IMR-90 (cell line): ENCODE measurements around the gene NECAB2. TPM values are rescaled to one million over a fixed set of nuclear protein-coding genes. Genes with fewer than 3 reads are reported as not detected.

Experiments
- ATAC-seq: fragments of 200-7000 bp; cut with Tn5 transposase; 2 replicates; pipeline ENCODE4 v1.9.1; 2020; ENCODE audit warnings: low read depth, mild to moderate bottlenecking, moderate library complexity
- BruUV-seq: library from RNA; stranded (reverse); fragments of 400-500 nt; replicated peaks from 2 replicates; lab custom pipeline; 2021; lab: Mats Ljungman, UMichigan
- CTCF ChIA-PET: fragments of 300-600 bp; formaldehyde crosslinking; extraction: SDS; loops from one replicate; lab custom pipeline; 2021; ENCODE audit warnings: antibody characterized with exemption; lab: Yijun Ruan, JAX
- POLR2A ChIA-PET: fragments of 300-600 bp; sonication (Branson Sonifier 250); formaldehyde crosslinking; loops from one replicate; lab custom pipeline; 2022; ENCODE audit warnings: antibody characterized with exemption; ENCODE audit not compliant: unreplicated experiment; lab: Charles Lee
- DNase-seq: peaks from one replicate; pipeline ENCODE4 v3.0.0; 2013
- H2AFZ ChIP-seq: replicated peaks from 2 replicates; pipeline ENCODE3; 2013; ENCODE audit warnings: low read length, mild to moderate bottlenecking; ENCODE audit not compliant: poor library complexity
- H2AK5ac ChIP-seq: 2 replicates; pipeline ENCODE4 v1.6.1; 2013; ENCODE audit warnings: low read depth, low read length, inconsistent platforms
- H2AK9ac ChIP-seq: replicated peaks from 2 replicates; pipeline ENCODE3; 2013; ENCODE audit warnings: mild to moderate bottlenecking, low read depth, low read length, moderate library complexity; ENCODE audit not compliant: poor library complexity
- H2BK120ac ChIP-seq: 2 replicates; pipeline ENCODE4 v1.6.1; 2013; ENCODE audit warnings: low read depth, low read length, inconsistent platforms
- H2BK15ac ChIP-seq: 3 replicates; pipeline ENCODE4 v1.6.1; 2013; ENCODE audit warnings: low read depth, low read length, inconsistent platforms
- H2BK20ac ChIP-seq: 2 replicates; pipeline ENCODE4 v1.6.1; 2013; ENCODE audit warnings: low read depth, mild to moderate bottlenecking, inconsistent platforms, low read length, moderate library complexity
- H2BK5ac ChIP-seq: 2 replicates; pipeline ENCODE4 v1.6.1; 2013; ENCODE audit warnings: mild to moderate bottlenecking, low read depth, low read length, inconsistent platforms; ENCODE audit not compliant: poor library complexity, severe bottlenecking
- H3K14ac ChIP-seq: replicated peaks from 2 replicates; pipeline ENCODE4 v1.6.1; 2013; ENCODE audit warnings: low read depth, low read length, inconsistent platforms
- H3K18ac ChIP-seq: 2 replicates; pipeline ENCODE4 v1.6.1; 2013; ENCODE audit warnings: low read depth, low read length, control low read depth
- H3K23ac ChIP-seq: 2 replicates; pipeline ENCODE4 v1.6.1; 2013; ENCODE audit warnings: low read depth, low read length, inconsistent platforms
- H3K27ac ChIP-seq: 2 replicates; pipeline ENCODE4 v1.5.1; 2013; ENCODE audit warnings: mild to moderate bottlenecking, control low read depth, low read length; ENCODE audit not compliant: insufficient read depth
- H3K27me3 ChIP-seq: 2 replicates; pipeline ENCODE4 v1.6.1; 2013; ENCODE audit warnings: low read length; ENCODE audit not compliant: control insufficient read depth, insufficient read depth
- H3K36me3 ChIP-seq: 2 replicates; pipeline ENCODE4 v1.6.1; 2013; ENCODE audit warnings: low read length, mixed read lengths; ENCODE audit not compliant: control insufficient read depth, insufficient read depth
- H3K4ac ChIP-seq: 2 replicates; pipeline ENCODE4 v1.6.1; 2013; ENCODE audit warnings: low read depth, low read length, inconsistent platforms
- H3K4me1 ChIP-seq: 2 replicates; pipeline ENCODE4 v1.6.1; 2013; ENCODE audit warnings: low read length, mixed read lengths; ENCODE audit not compliant: control insufficient read depth, insufficient read depth
- H3K4me2 ChIP-seq: 2 replicates; pipeline ENCODE4 v1.6.1; 2013; ENCODE audit warnings: low read depth, mild to moderate bottlenecking, control low read depth, low read length, moderate library complexity
- H3K4me3 ChIP-seq: 2 replicates; pipeline ENCODE4 v1.5.1; 2013; ENCODE audit warnings: low read depth, mild to moderate bottlenecking, control low read depth, low read length, moderate library complexity; ENCODE audit not compliant: insufficient read depth
- H3K56ac ChIP-seq: 2 replicates; pipeline ENCODE4 v1.6.1; 2013; ENCODE audit warnings: low read length, inconsistent platforms; ENCODE audit not compliant: insufficient read depth; ENCODE audit errors: extremely low read depth
- H3K79me1 ChIP-seq, 2 experiments: 2 replicates each; pipeline ENCODE4 v1.6.1; 2013; ENCODE audit warnings: low read length in 2 of 2, inconsistent platforms in 1 of 2, low read depth in 1 of 2
- H3K9ac ChIP-seq: 2 replicates; pipeline ENCODE4 v1.6.1; 2013; ENCODE audit warnings: low read depth, low read length, control low read depth
- H3K9me1 ChIP-seq: 2 replicates; pipeline ENCODE4 v1.6.1; 2013; ENCODE audit warnings: low read length, inconsistent platforms; ENCODE audit not compliant: insufficient read depth
- H3K9me3 ChIP-seq: 2 replicates; pipeline ENCODE4 v1.6.1; 2013; ENCODE audit warnings: low read length; ENCODE audit not compliant: control insufficient read depth, insufficient read depth
- H4K20me1 ChIP-seq: 2 replicates; pipeline ENCODE4 v1.6.1; 2013; ENCODE audit warnings: low read length, inconsistent platforms; ENCODE audit not compliant: insufficient read depth
- H4K5ac ChIP-seq: 2 replicates; pipeline ENCODE4 v1.6.1; 2013; ENCODE audit warnings: mild to moderate bottlenecking, low read depth, low read length, control low read depth
- H4K8ac ChIP-seq, 2 experiments: 2 replicates each; pipeline ENCODE4 v1.6.1; 2013; ENCODE audit warnings: low read depth in 2 of 2, low read length in 2 of 2, control low read depth in 1 of 2, inconsistent platforms in 1 of 2
- H4K91ac ChIP-seq: 2 replicates; pipeline ENCODE4 v1.6.1; 2013; ENCODE audit warnings: low read depth, low read length, inconsistent platforms; ENCODE audit not compliant: insufficient read depth
- BHLHE40 ChIP-seq: fragments of 150-350 bp; IDR thresholded peaks from 2 replicates; pipeline ENCODE4 v1.6.1; 2016; ENCODE audit warnings: mild to moderate bottlenecking, low read depth, low read length
- CEBPB ChIP-seq: IDR thresholded peaks from 2 replicates; pipeline ENCODE4 v1.6.1; 2012; ENCODE audit warnings: low read depth, low read length, improper control_type of control experiment
- CHD1 ChIP-seq: IDR thresholded peaks from 2 replicates; pipeline ENCODE4 v1.6.1; 2012; ENCODE audit warnings: low read depth, low read length, improper control_type of control experiment
- ELK1 ChIP-seq: fragments of 150-350 bp; IDR thresholded peaks from 2 replicates; pipeline ENCODE4 v1.6.1; 2016; ENCODE audit warnings: low read depth, mild to moderate bottlenecking, low read length, moderate library complexity, borderline replicate concordance
- FOS ChIP-seq: fragments of 150-350 bp; IDR thresholded peaks from 2 replicates; pipeline ENCODE4 v1.6.1; 2016; ENCODE audit warnings: low read depth, low read length
- MAFK ChIP-seq: IDR thresholded peaks from 2 replicates; pipeline ENCODE4 v1.6.1; 2012; ENCODE audit warnings: low read depth, low read length, improper control_type of control experiment
- MAZ ChIP-seq: IDR thresholded peaks from 2 replicates; pipeline ENCODE4 v1.6.1; 2012; ENCODE audit warnings: low read depth, mild to moderate bottlenecking, low read length, improper control_type of control experiment, moderate library complexity, borderline replicate concordance
- MXI1 ChIP-seq: IDR thresholded peaks from 2 replicates; pipeline ENCODE4 v1.6.1; 2012; ENCODE audit warnings: low read depth, mild to moderate bottlenecking, low read length, moderate library complexity, borderline replicate concordance
- NFE2L2 ChIP-seq: fragments of 150-350 bp; IDR thresholded peaks from 2 replicates; pipeline ENCODE4 v1.6.1; 2016; ENCODE audit warnings: low read depth, mild to moderate bottlenecking, low read length
- POLR2A ChIP-seq: IDR thresholded peaks from 2 replicates; pipeline ENCODE4 v1.6.1; 2012; ENCODE audit warnings: mild to moderate bottlenecking, low read depth, low read length
- RAD21 ChIP-seq: IDR thresholded peaks from 2 replicates; pipeline ENCODE4 v1.6.1; 2012; ENCODE audit warnings: low read length, improper control_type of control experiment
- RCOR1 ChIP-seq: IDR thresholded peaks from 2 replicates; pipeline ENCODE4 v1.6.1; 2012; ENCODE audit warnings: mild to moderate bottlenecking, low read length, improper control_type of control experiment; ENCODE audit not compliant: insufficient replicate concordance
- RFX5 ChIP-seq: IDR thresholded peaks from 2 replicates; pipeline ENCODE4 v1.8.0; 2012; ENCODE audit warnings: low read depth, mild to moderate bottlenecking, low read length, moderate library complexity
- SMC3 ChIP-seq: fragments of 150-350 bp; IDR thresholded peaks from 2 replicates; pipeline ENCODE4 v1.6.1; 2016; ENCODE audit warnings: low read depth, mild to moderate bottlenecking, antibody characterized with exemption, low read length, moderate library complexity
- USF2 ChIP-seq: fragments of 150-350 bp; IDR thresholded peaks from 2 replicates; pipeline ENCODE4 v1.6.1; 2017; ENCODE audit warnings: mild to moderate bottlenecking, antibody characterized with exemption, low read length, low read depth
- WGBS, 2 experiments: methylation state at CpG; one replicate each; pipeline versions ENCODE4 v1.1.5 to v1.1.7; 2013; ENCODE audit warnings: missing lambda C conversion rate in 2 of 2; ENCODE audit not compliant: insufficient read length in 1 of 2; ENCODE audit errors: extremely low coverage in 2 of 2; 5-methylcytosine and 5-hydroxymethylcytosine counted together
- dilution Hi-C: fragments of 300-500 bp; cut with HindIII; formaldehyde crosslinking; loops from one replicate; pipeline ENCODE4 v1.14.3; 2018; ENCODE audit warnings: low sequenced_read_pairs; ENCODE audit not compliant: unreplicated experiment
- in situ Hi-C: fragments of 300-500 bp; cut with MboI; formaldehyde crosslinking; loops from 3 replicates; pipeline ENCODE4 v1.14.3; 2019; ENCODE audit warnings: low sequenced_read_pairs, inconsistent platforms, mixed read lengths
- intact Hi-C: fragments of 100-400 bp; cut with micrococcal nuclease; formaldehyde crosslinking; loops from 2 replicates; pipeline ENCODE4 v1.10.0; 2022
- polyA plus RNA-seq, 3 experiments: library from polyadenylated mRNA; depleted of rRNA; stranded (reverse); fragments of >200 nt; gene quantifications; 2 replicates each; pipeline ENCODE4 v1.2.3, GENCODE V29; 2012; ENCODE audit warnings: low replicate concordance in 1 of 3
- total RNA-seq: library from RNA; depleted of rRNA; stranded (reverse); fragments of >200 nt; gene quantifications from 2 replicates; pipeline ENCODE4 v1.2.3, GENCODE V29; 2012

NECAB2 gene
- total and polyA plus RNA-seq, 2 of the 4 experiments (the other 2 are of a cell fraction): 0.27 TPM; not detected in 1

GRCh38 chr16:83958846-83959565, 9.0 kb upstream of the NECAB2 start:
- H3K4ac ChIP-seq: no peak overlapping the region
- no peak overlapping the region for H2AK5ac ChIP-seq
- no peak overlapping the region for H3K23ac ChIP-seq
- 76% methylated on average over 7 of the region's 21 CpGs; no CpG with 5 or more reads in 1 of the 2 experiments for WGBS, 2 experiments
- intact Hi-C loops (no loop called here), in situ Hi-C loops (loop anchor here (25.0 kb wide), 1 partner anchor 528 kb away; no protein-coding TSS in a partner anchor), dilution Hi-C loops (no loop called here)
- peaks cover 0 to 20% of the 10 kb centered on the region in 2 experiments; a peak in 1 of 4 replicates for H3K79me1 ChIP-seq
- no peak overlapping the region for H3K4me3 ChIP-seq
- no peak overlapping the region for H2BK120ac ChIP-seq
- CTCF ChIA-PET: interaction anchor here (1.3 kb wide), 1 partner anchor 107 kb away, joined by 5 read pairs; no protein-coding TSS in a partner anchor
- POLR2A ChIA-PET: no interaction called here
- DNase-seq (no peak), ATAC-seq (no peak)
- H4K5ac ChIP-seq: no peak overlapping the region
- peaks cover 6% of the 10 kb centered on the region for H3K4me1 ChIP-seq
- H3K56ac ChIP-seq: no peak overlapping the region
- no peak overlapping the region for H3K4me2 ChIP-seq
- H3K36me3 ChIP-seq: peaks cover 41% of the 10 kb centered on the region
- H3K9me3 ChIP-seq: no peaks in the 10 kb centered on the region
- H2BK5ac ChIP-seq: no peak overlapping the region
- H2BK15ac ChIP-seq: no peak overlapping the region
- H3K18ac ChIP-seq: no peak overlapping the region
- H3K9ac ChIP-seq: no peak overlapping the region
- H2AFZ ChIP-seq: no peak overlapping the region
- TF ChIP-seq MAFK: no peak
- no peak for TF ChIP-seq POLR2A
- no peak for TF ChIP-seq SMC3
- no peak for TF ChIP-seq CEBPB
- no peak for TF ChIP-seq CHD1
- no peak for TF ChIP-seq RFX5
- no peak for TF ChIP-seq BHLHE40
- TF ChIP-seq NFE2L2: no peak
- TF ChIP-seq USF2: no peak
- TF ChIP-seq FOS: no peak
- TF ChIP-seq MAZ: no peak
- no peak for TF ChIP-seq MXI1
- TF ChIP-seq RAD21: no peak
- TF ChIP-seq ELK1: no peak
- TF ChIP-seq RCOR1: no peak
- no peak overlapping the region for H3K14ac ChIP-seq
- no peak overlapping the region for H4K91ac ChIP-seq
- no peak overlapping the region for H4K8ac ChIP-seq
- H3K9me1 ChIP-seq: no peaks in the 10 kb centered on the region
- no peaks in the 10 kb centered on the region for H3K27me3 ChIP-seq
- peaks cover 18% of the 10 kb centered on the region; the same call in 1 of the 2 replicates for H4K20me1 ChIP-seq
- no peak overlapping the region for H3K27ac ChIP-seq
- H2AK9ac ChIP-seq: peak overlapping the region; percentile 20
- BruUV-seq: no TSS peak
- no peak overlapping the region for H2BK20ac ChIP-seq
